Measurements from ENCODE around the gene TFIP11. TPM values are rescaled to one million over a fixed set of nuclear protein-coding genes. Genes with fewer than 3 reads are reported as not detected.

The TFIP11 gene
- total and polyA plus RNA-seq, 7 donors: 28.8 to 56.1 (median 36.8) TPM

GRCh38 chr22:26514419-26515161 lies 2.3 kb upstream of the TFIP11 start:
- DNase-seq: no peak
- WGBS, 3 donors: 91 to 95% (median 95%) methylated on average over 12 of the region's 12 CpGs
- intact Hi-C loops (cut with DNase I): loop anchor here (5.0 kb wide), 1 partner anchor 73 kb away; no protein-coding TSS in a partner anchor

GRCh38 chr22:26513838-26514237 lies 1.6 kb upstream of the TFIP11 start:
- Histone ChIP-seq H3K4me1 (peaks cover 25% of the 10 kb centered on the region), H3K36me3 (ENCODE audit: insufficient read depth in 1 of 2, low read depth in 1 of 2) (peaks cover 11 to 21% of the 10 kb centered on the region in 2 donors), H3K27ac (peak overlapping the region; percentile 85), H3K27me3 (ENCODE audit: insufficient read depth in 3 of 3, low read length in 2 of 3) (no peaks in the 10 kb centered on the region), H3K4me3 (no peak overlapping the region), H3K9me3 (no peaks in the 10 kb centered on the region)
- intact Hi-C loops (cut with DNase I): loop anchor here (5.0 kb wide), 1 partner anchor 73 kb away; no protein-coding TSS in a partner anchor
- no peak for TF ChIP-seq CTCF (IDR thresholded peaks at IDR 0.05)
- DNase-seq (no peak), ATAC-seq (no peak)
- WGBS, 3 donors: 31 to 69% (median 37%) methylated on average over 1 of the region's 1 CpG

More at GRCh38 chr22:26514419-26515161, 2.3 kb upstream of the TFIP11 start:
- Histone ChIP-seq H3K27ac (no peak overlapping the region), H3K36me3 (ENCODE audit: insufficient read depth in 1 of 2, low read depth in 1 of 2) (peaks cover 6 to 13% of the 10 kb centered on the region in 2 donors), H3K4me1 (peaks cover 25% of the 10 kb centered on the region), H3K9me3 (no peaks in the 10 kb centered on the region), H3K4me3 (no peak overlapping the region), H3K27me3 (ENCODE audit: insufficient read depth in 3 of 3, low read length in 2 of 3) (no peaks in the 10 kb centered on the region)
- no peak for ATAC-seq
- TF ChIP-seq CTCF (IDR thresholded peaks at IDR 0.05): no peak

- Histone ChIP-seq H3K4me3 (no peak overlapping the region), H3K36me3 (ENCODE audit: insufficient read depth in 1 of 2, low read depth in 1 of 2) (peaks cover 24 to 77% of the 10 kb centered on the region in 2 donors), H3K4me1 (peaks cover 26% of the 10 kb centered on the region), H3K27ac (no peak overlapping the region), H3K9me3 (no peaks in the 10 kb centered on the region), H3K27me3 (ENCODE audit: insufficient read depth in 3 of 3, low read length in 2 of 3) (no peaks in the 10 kb centered on the region)
- intact Hi-C loops (cut with DNase I): no loop called here
- no peak for DNase-seq
- ATAC-seq: no peak
- no peak for TF ChIP-seq CTCF (IDR thresholded peaks at IDR 0.05)
These were observed 4.1 kb downstream of the TFIP11 start for GRCh38 chr22:26508148-26508547.

- peak in 2 of 4 donors; percentile 33 to 41 for ATAC-seq
- H3K36me3 ChIP-seq (ENCODE audit: insufficient read depth in 1 of 2, low read depth in 1 of 2): peaks cover 26 to 99% of the 10 kb centered on the region in 2 donors
- intact Hi-C loops (cut with DNase I): loop anchor here in 1 of 2 donors (2.0 to 5.0 kb wide), 2 partner anchors 23 to 89 kb away; partner anchors contain the start of gene TPST2
These were observed 8.5 kb downstream of the TFIP11 start for GRCh38 chr22:26503758-26504157.

More at GRCh38 chr22:26503758-26504157, 8.5 kb downstream of the TFIP11 start:
- H3K4me1 ChIP-seq: peaks cover 41% of the 10 kb centered on the region
- WGBS, 3 donors: 23 to 48% (median 27%) methylated on average over 1 of the region's 1 CpG
- no peaks in the 10 kb centered on the region for H3K9me3 ChIP-seq
- no peaks in the 10 kb centered on the region for H3K27me3 ChIP-seq (ENCODE audit: insufficient read depth in 3 of 3, low read length in 2 of 3)
- DNase-seq: no peak
- no peak for TF ChIP-seq CTCF (IDR thresholded peaks at IDR 0.05)
- H3K27ac ChIP-seq: peak overlapping the region; percentile 88
- peak overlapping the region; percentile 3 for H3K4me3 ChIP-seq
